Esophagus muscularis mucosa (tissue), 4 donors: Measurements from ENCODE around the gene DAD1. TPM values are rescaled to one million over a fixed set of nuclear protein-coding genes. Genes with fewer than 3 reads are reported as not detected.
"Not testable (repeated sequence)": the region's sequence is repeated elsewhere in the genome, so short reads cannot be mapped to it uniquely, and the experiment has no call there.

Experiments used
- DNase-seq: peaks from one replicate; pipeline ENCODE4 v3.0.0-alpha.2; 2017; ENCODE audit errors: extremely low spot score
- H3K27ac ChIP-seq, 4 donors: fragments of 200-600 bp; sonication (generic); replicated peaks in 1 of 4; 1 replicate in 3 of 4; 2 replicates in 1 of 4; pipeline ENCODE4 v1.5.1; 2016 to 2019; ENCODE audit warnings: mild to moderate bottlenecking in 1 of 4
- H3K27me3 ChIP-seq, 4 donors: fragments of 200-600 bp; sonication (generic); one replicate each; pipeline versions ENCODE4 v1.5.1 to v1.6.0; 2016 to 2019
- H3K36me3 ChIP-seq, 4 donors: fragments of 200-600 bp; sonication (generic); one replicate each; pipeline ENCODE4 v1.5.1; 2016 to 2019
- H3K4me1 ChIP-seq, 4 donors: fragments of 200-600 bp; sonication (generic); one replicate each; pipeline ENCODE4 v1.5.1; 2016 to 2019
- H3K4me3 ChIP-seq, 4 donors: fragments of 200-600 bp; sonication (generic); 1 replicate in 2 of 4; 2 replicates in 2 of 4; pipeline ENCODE4 v1.5.1; 2016 to 2019; ENCODE audit warnings: mild to moderate bottlenecking in 4 of 4, moderate library complexity in 1 of 4
- H3K9me3 ChIP-seq, 4 donors: fragments of 200-600 bp; sonication (generic); 1 replicate in 3 of 4; 2 replicates in 1 of 4; pipeline ENCODE4 v1.5.1; 2016 to 2019
- EP300 ChIP-seq: sonication (generic); formaldehyde crosslinking; IDR thresholded peaks from one replicate; pipeline ENCODE4 v1.6.1; 2017; ENCODE audit warnings: antibody characterized with exemption
- POLR2A ChIP-seq: fragments of 450-650 bp; IDR thresholded peaks from one replicate; pipeline ENCODE4 v1.6.1; 2017; ENCODE audit warnings: antibody characterized with exemption, moderate library complexity, mild to moderate bottlenecking, low read depth
- POLR2AphosphoS5 ChIP-seq, 2 donors: sonication (generic); formaldehyde crosslinking; IDR thresholded peaks; one replicate each; pipeline ENCODE4 v1.6.1; 2017; ENCODE audit warnings: antibody characterized with exemption in 2 of 2
- WGBS: methylation state at CpG from one replicate; pipeline ENCODE4 v1.1.5; 2018; 5-methylcytosine and 5-hydroxymethylcytosine counted together
- intact Hi-C: fragments of 100-400 bp; cut with DNase I; formaldehyde crosslinking; loops from one replicate; pipeline ENCODE4 v1.15.1; 2023
- total RNA-seq, 4 donors: library from RNA; depleted of rRNA; stranded (reverse); fragments of >200 nt; gene quantifications; one replicate each; pipeline versions ENCODE4 v1.1.0 to v1.2.1, GENCODE V29; 2016
- TF ChIP-seq, protein P1 (sequence below), 3 experiments: fragments of 200-600 bp in 2 of 3; fragments of 450-650 bp in 1 of 3; sonication (generic) in 2 of 3; IDR thresholded peaks; one replicate each; pipeline ENCODE4 v1.5.1; 2017 to 2019; ENCODE audit warnings: antibody characterized with exemption in 3 of 3, mild to moderate bottlenecking in 2 of 3, moderate library complexity in 1 of 3

Gene DAD1
- total RNA-seq, 4 donors from 2014 or later = 118 to 154 (median 131) TPM

DNA sequence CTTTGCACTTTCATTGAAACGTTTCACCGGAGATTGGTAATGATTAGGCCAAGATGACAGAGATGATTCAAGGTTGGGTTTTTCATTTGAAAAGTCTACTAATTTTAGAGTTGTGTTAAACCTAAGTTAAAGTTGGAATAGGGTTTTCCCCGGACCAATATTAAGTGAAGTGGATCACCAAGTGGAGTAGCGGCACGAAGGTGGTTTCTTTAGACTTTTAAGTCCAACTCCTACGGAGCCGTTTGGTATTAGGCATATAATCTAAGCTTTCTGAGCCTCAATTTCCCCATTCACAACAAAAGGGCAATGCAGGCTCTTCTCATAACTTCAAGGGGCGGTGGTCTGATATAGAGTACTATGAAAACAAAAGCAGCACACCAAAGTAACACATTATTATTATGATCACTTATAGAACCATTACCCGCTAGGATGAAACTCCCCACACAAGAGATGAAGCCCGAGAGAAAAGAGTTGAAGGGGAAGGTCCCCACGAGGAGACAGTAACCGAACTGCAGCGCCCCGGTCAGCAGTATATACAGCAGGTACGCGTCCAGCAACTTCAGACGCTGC is 413 bp downstream of the DAD1 start:
- H3K36me3 ChIP-seq = no peaks in the 10 kb centered on the region
- H3K27me3 ChIP-seq = no peaks in the 10 kb centered on the region
- H3K4me1 ChIP-seq = peaks cover 27 to 58% (median 55%) of the 10 kb centered on the region in 4 donors
- peak overlapping the region; percentile 57 to 90 (median 74) for H3K4me3 ChIP-seq
- 2% methylated on average over 17 of the region's 17 CpGs for WGBS
- no peaks in the 10 kb centered on the region for H3K9me3 ChIP-seq
- intact Hi-C loops = no loop called here
- no peak for TF ChIP-seq EP300
- TF ChIP-seq POLR2A = no peak
- TF ChIP-seq POLR2AphosphoS5 (IDR thresholded peaks at IDR 0.05) = no peak
- TF ChIP-seq, protein P1, sequence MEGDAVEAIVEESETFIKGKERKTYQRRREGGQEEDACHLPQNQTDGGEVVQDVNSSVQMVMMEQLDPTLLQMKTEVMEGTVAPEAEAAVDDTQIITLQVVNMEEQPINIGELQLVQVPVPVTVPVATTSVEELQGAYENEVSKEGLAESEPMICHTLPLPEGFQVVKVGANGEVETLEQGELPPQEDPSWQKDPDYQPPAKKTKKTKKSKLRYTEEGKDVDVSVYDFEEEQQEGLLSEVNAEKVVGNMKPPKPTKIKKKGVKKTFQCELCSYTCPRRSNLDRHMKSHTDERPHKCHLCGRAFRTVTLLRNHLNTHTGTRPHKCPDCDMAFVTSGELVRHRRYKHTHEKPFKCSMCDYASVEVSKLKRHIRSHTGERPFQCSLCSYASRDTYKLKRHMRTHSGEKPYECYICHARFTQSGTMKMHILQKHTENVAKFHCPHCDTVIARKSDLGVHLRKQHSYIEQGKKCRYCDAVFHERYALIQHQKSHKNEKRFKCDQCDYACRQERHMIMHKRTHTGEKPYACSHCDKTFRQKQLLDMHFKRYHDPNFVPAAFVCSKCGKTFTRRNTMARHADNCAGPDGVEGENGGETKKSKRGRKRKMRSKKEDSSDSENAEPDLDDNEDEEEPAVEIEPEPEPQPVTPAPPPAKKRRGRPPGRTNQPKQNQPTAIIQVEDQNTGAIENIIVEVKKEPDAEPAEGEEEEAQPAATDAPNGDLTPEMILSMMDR (IDR thresholded peaks at IDR 0.05) = no peak
- peak overlapping the region; percentile 88 to 93 (median 90) for H3K27ac ChIP-seq
- DNase-seq = no peak

DNA sequence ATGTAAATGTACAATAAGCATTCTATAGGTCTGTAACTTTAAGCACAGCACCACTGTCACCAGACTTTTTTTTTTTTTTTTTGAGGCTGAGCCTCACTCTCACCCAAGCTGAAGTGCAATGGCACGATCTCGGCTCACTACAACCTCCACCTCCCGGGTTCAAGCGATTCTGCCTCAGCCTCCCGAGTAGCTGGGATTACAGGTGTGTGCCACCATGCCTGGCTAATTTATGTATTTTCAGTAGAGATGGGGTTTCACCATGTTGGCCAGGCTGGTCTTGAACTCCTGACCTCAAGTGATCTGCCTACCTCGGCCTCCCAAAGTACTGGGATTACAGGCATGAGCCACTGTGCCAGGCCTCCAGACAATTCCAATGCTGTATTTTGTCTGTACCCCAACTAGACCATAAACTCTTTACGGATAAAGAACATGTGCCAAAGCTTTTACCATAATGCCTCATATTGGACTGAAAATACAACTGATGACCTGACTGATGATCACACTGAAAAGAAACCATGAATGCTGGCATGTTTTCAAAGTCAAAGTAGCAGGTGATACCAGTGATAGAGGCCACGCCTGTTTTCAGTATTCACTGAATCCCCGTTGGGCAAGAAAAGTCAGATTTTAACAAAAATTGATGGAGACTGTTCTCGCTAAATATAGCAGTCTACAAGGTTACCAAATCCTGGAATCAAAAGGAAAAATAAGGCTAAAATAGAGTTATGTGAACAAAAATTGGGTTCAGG is 1.2 kb downstream of the DAD1 start:
- intact Hi-C loops = not testable (repeated sequence)
- peaks cover 30 to 58% (median 55%) of the 10 kb centered on the region in 4 donors for H3K4me1 ChIP-seq
- H3K27ac ChIP-seq = peak overlapping the region in 3 of 4 donors; percentile 88 to 93 (median 92)

DNA sequence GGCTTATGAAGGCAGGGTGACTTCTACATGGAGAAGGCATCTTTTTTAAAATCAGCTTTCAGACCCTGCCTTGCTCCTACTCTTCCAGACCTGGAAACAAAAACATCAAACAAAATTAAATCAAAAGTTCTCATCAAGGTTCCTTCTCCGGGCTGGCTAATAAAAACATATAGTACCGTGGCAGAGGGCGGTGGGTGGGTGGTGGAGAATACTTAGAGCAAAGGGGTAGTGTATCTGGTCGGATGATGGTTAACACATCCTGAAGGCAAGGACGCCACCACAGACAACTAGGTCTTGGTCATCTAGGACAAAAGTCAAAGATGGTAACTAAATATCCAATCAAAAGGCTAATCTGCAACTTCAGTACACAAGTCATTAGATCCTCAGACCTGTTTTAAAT is 1.8 kb downstream of the DAD1 start:
- intact Hi-C loops = no loop called here

More for the DNA sequence above, 1.2 kb downstream of the DAD1 start:
- WGBS = 78% methylated on average over 10 of the region's 10 CpGs
- DNase-seq, H3K9me3 ChIP-seq, H3K27me3 ChIP-seq, H3K36me3 ChIP-seq: not testable (repeated sequence)
- peak overlapping the region; percentile 57 to 90 (median 74) for H3K4me3 ChIP-seq

DNA sequence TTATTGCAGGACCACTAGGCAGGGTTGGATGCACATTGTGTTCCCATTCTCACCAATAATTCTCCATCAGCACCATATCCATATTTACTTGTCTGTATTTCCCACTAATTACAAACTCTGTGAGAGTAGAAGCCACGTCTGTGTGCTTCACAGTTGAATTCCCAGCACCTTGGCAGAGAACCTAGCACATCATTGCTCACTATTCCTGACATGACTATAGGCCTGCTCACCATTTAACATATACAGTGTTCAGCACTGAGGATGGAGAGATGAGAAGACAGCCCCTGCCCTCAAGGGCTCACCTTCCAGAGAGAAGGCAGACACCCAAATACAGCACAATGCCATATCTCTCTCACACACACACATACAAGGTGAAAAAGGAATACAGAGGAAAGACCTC is 5.0 kb downstream of the DAD1 start:
- Histone ChIP-seq H3K4me3 (no peak overlapping the region), H3K27ac (no peak overlapping the region), H3K9me3 (no peaks in the 10 kb centered on the region), H3K27me3 (no peaks in the 10 kb centered on the region), H3K36me3 (peaks cover 0 to 5% (median 0%) of the 10 kb centered on the region in 4 donors), H3K4me1 (peaks cover 25 to 54% (median 47%) of the 10 kb centered on the region in 4 donors)
- TF ChIP-seq, protein P1 (IDR thresholded peaks at IDR 0.05) = no peak
- TF ChIP-seq POLR2AphosphoS5 (IDR thresholded peaks at IDR 0.05) (no peak), EP300 (no peak)
- WGBS = 71% methylated on average over 1 of the region's 1 CpG
- intact Hi-C loops = no loop called here
- no peak for DNase-seq

More for the DNA sequence above, 1.8 kb downstream of the DAD1 start:
- H3K27ac ChIP-seq = no peak overlapping the region
- H3K4me3 ChIP-seq = no peak overlapping the region
- no peaks in the 10 kb centered on the region for H3K27me3 ChIP-seq
- WGBS = 94% methylated on average over 5 of the region's 5 CpGs
- TF ChIP-seq, protein P1 (IDR thresholded peaks at IDR 0.05) = no peak
- no peaks in the 10 kb centered on the region for H3K9me3 ChIP-seq
- DNase-seq = no peak
- no peaks in the 10 kb centered on the region for H3K36me3 ChIP-seq
- peaks cover 30 to 63% (median 55%) of the 10 kb centered on the region in 4 donors for H3K4me1 ChIP-seq

DNA sequence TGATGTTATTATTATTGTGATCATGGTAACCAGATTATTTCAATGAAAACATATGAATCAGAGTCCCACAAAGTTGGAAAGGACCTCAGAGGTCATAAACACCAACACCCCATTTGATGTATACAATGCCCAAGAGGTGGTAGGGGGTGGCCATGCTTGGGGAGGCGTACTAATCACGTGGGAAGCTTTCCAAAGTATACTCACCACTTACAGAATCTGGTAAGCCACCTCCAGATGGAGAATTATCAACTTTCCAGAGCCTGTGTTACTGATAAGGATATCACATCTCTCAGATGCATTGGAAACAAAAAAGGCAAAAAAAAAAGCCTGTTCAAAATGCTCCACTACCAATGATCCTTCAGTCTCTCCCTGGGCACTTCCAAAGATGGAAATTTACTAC is 8.4 kb downstream of the DAD1 start:
- intact Hi-C loops = no loop called here
- peaks cover 12 to 37% (median 23%) of the 10 kb centered on the region in 4 donors for H3K4me1 ChIP-seq
- peaks cover 0 to 5% (median 0%) of the 10 kb centered on the region in 4 donors for H3K36me3 ChIP-seq
- TF ChIP-seq, protein P1 (IDR thresholded peaks at IDR 0.05) = no peak
- TF ChIP-seq POLR2AphosphoS5 (IDR thresholded peaks at IDR 0.05) (no peak), EP300 (no peak), POLR2A (no peak)
- no peak overlapping the region for H3K27ac ChIP-seq
- no peaks in the 10 kb centered on the region for H3K9me3 ChIP-seq
- H3K4me3 ChIP-seq = no peak overlapping the region
- WGBS = 73% methylated on average over 2 of the region's 2 CpGs
- DNase-seq = no peak
- no peaks in the 10 kb centered on the region for H3K27me3 ChIP-seq
